IPS-18a (cell line): ENCODE results near the gene NCBP3.

Experiments
- H3K27ac ChIP-seq: one replicate; pipeline ENCODE4 v1.5.1; 2013; ENCODE audit warnings: low read length
- H3K27me3 ChIP-seq: one replicate; pipeline ENCODE4 v1.6.1; 2013; ENCODE audit warnings: mild to moderate bottlenecking, low read length; ENCODE audit not compliant: control insufficient read depth, insufficient read depth
- H3K36me3 ChIP-seq: one replicate; pipeline ENCODE4 v1.6.1; 2013; ENCODE audit warnings: low read depth, low read length; ENCODE audit not compliant: control insufficient read depth
- H3K4me1 ChIP-seq: one replicate; pipeline ENCODE4 v1.6.1; 2013; ENCODE audit warnings: low read depth, low read length; ENCODE audit not compliant: control insufficient read depth
- H3K4me3 ChIP-seq: one replicate; pipeline ENCODE4 v1.5.1; 2013; ENCODE audit warnings: low read length
- H3K9ac ChIP-seq: one replicate; pipeline ENCODE4 v1.6.1; 2013; ENCODE audit warnings: mild to moderate bottlenecking, low read length, moderate library complexity
- H3K9me3 ChIP-seq: one replicate; pipeline ENCODE4 v1.6.1; 2013; ENCODE audit warnings: low read depth, low read length; ENCODE audit not compliant: control insufficient read depth

NCBP3 gene

GRCh38 chr17:3845621-3846436 lies at the start of gene NCBP3:
Gene NCBP3 (minus strand): TSS chr17:3846246. CDS start chr17:3846223, 23 bp downstream.
- H3K36me3 ChIP-seq = peaks cover 24% of the 10 kb centered on the region
- peak within 1 kb of the TSS; percentile 78 for H3K27ac ChIP-seq
- H3K4me3 ChIP-seq = peak within 1 kb of the TSS; percentile 94
- H3K4me1 ChIP-seq = peaks cover 3% of the 10 kb centered on the region
- H3K27me3 ChIP-seq = no peaks in the 10 kb centered on the region
- peak within 1 kb of the TSS; percentile 90 for H3K9ac ChIP-seq
- H3K9me3 ChIP-seq = no peaks in the 10 kb centered on the region

- H3K4me1 ChIP-seq = peaks cover 6% of the 10 kb centered on the region
- H3K9me3 ChIP-seq = no peaks in the 10 kb centered on the region
- H3K9ac ChIP-seq = no peak overlapping the region
- no peaks in the 10 kb centered on the region for H3K36me3 ChIP-seq
- no peak overlapping the region for H3K27ac ChIP-seq
- H3K4me3 ChIP-seq = no peak overlapping the region
- peaks cover 4% of the 10 kb centered on the region for H3K27me3 ChIP-seq
Measured at GRCh38 chr17:3895354-3895753, 49.3 kb upstream of the NCBP3 start.

GRCh38 chr17:3894911-3895343 lies 48.9 kb upstream of the NCBP3 start:
- Histone ChIP-seq H3K9ac (no peak overlapping the region), H3K36me3 (no peaks in the 10 kb centered on the region), H3K4me3 (no peak overlapping the region), H3K27ac (no peak overlapping the region), H3K27me3 (peaks cover 4% of the 10 kb centered on the region), H3K9me3 (no peaks in the 10 kb centered on the region), H3K4me1 (peaks cover 6% of the 10 kb centered on the region)

- Histone ChIP-seq H3K9ac (no peak overlapping the region), H3K4me1 (peaks cover 6% of the 10 kb centered on the region), H3K4me3 (no peak overlapping the region), H3K9me3 (no peaks in the 10 kb centered on the region), H3K27ac (no peak overlapping the region), H3K27me3 (peaks cover 4% of the 10 kb centered on the region), H3K36me3 (no peaks in the 10 kb centered on the region)
Measured at GRCh38 chr17:3894188-3894587, 48.1 kb upstream of the NCBP3 start.

GRCh38 chr17:3893720-3894116 lies 47.7 kb upstream of the NCBP3 start:
- Histone ChIP-seq H3K9me3 (no peaks in the 10 kb centered on the region), H3K4me3 (peak overlapping the region; percentile 62), H3K27me3 (peaks cover 4% of the 10 kb centered on the region), H3K4me1 (peaks cover 6% of the 10 kb centered on the region), H3K27ac (no peak overlapping the region), H3K36me3 (no peaks in the 10 kb centered on the region), H3K9ac (peak overlapping the region; percentile 28)

GRCh38 chr17:3893003-3893719 lies 47.1 kb upstream of the NCBP3 start, which contains the start of gene CAMKK1:
Gene CAMKK1 (minus strand): TSS chr17:3893053. CDS start chr17:3885687, 7,366 bp downstream.
- H3K27ac ChIP-seq = no peak within 1 kb of the TSS
- H3K27me3 ChIP-seq = peaks cover 4% of the 10 kb centered on the region
- no peaks in the 10 kb centered on the region for H3K9me3 ChIP-seq
- peaks cover 6% of the 10 kb centered on the region for H3K4me1 ChIP-seq
- H3K4me3 ChIP-seq = peak within 1 kb of the TSS; percentile 62
- peak within 1 kb of the TSS; percentile 28 for H3K9ac ChIP-seq
- no peaks in the 10 kb centered on the region for H3K36me3 ChIP-seq

- Histone ChIP-seq H3K27ac (no peak overlapping the region), H3K4me1 (peaks cover 6% of the 10 kb centered on the region), H3K27me3 (peaks cover 4% of the 10 kb centered on the region), H3K36me3 (no peaks in the 10 kb centered on the region), H3K9ac (no peak overlapping the region), H3K4me3 (peak overlapping the region; percentile 59), H3K9me3 (no peaks in the 10 kb centered on the region)
Measured at GRCh38 chr17:3892095-3892998, 46.3 kb upstream of the NCBP3 start.

- H3K9ac ChIP-seq = no peak overlapping the region
- no peak overlapping the region for H3K27ac ChIP-seq
- H3K4me1 ChIP-seq = peaks cover 6% of the 10 kb centered on the region
- H3K36me3 ChIP-seq = no peaks in the 10 kb centered on the region
- no peaks in the 10 kb centered on the region for H3K9me3 ChIP-seq
- H3K4me3 ChIP-seq = peak overlapping the region; percentile 59
- H3K27me3 ChIP-seq = peaks cover 4% of the 10 kb centered on the region
Measured at GRCh38 chr17:3891626-3892094, 45.6 kb upstream of the NCBP3 start.

- H3K9me3 ChIP-seq = no peaks in the 10 kb centered on the region
- no peak overlapping the region for H3K27ac ChIP-seq
- no peaks in the 10 kb centered on the region for H3K36me3 ChIP-seq
- peaks cover 4% of the 10 kb centered on the region for H3K27me3 ChIP-seq
- H3K4me1 ChIP-seq = peaks cover 6% of the 10 kb centered on the region
- no peak overlapping the region for H3K4me3 ChIP-seq
- no peak overlapping the region for H3K9ac ChIP-seq
Measured at GRCh38 chr17:3890878-3891219, 44.8 kb upstream of the NCBP3 start.

- Histone ChIP-seq H3K9ac (no peak overlapping the region), H3K36me3 (no peaks in the 10 kb centered on the region), H3K9me3 (no peaks in the 10 kb centered on the region), H3K4me3 (no peak overlapping the region), H3K27ac (no peak overlapping the region), H3K27me3 (peaks cover 4% of the 10 kb centered on the region), H3K4me1 (peaks cover 6% of the 10 kb centered on the region)
Measured at GRCh38 chr17:3890082-3890877, 44.2 kb upstream of the NCBP3 start.
